SU-DHL-6 (cell line): ENCODE data around the gene PTGER3.

ENCODE experiments used
- CTCF ChIP-seq: fragments of 200-600 bp; sonication (generic); IDR thresholded peaks from one replicate; pipeline ENCODE4 v1.5.1; 2017; ENCODE audit warnings: antibody characterized with exemption, mild to moderate bottlenecking, low read length, moderate library complexity; ENCODE audit not compliant: insufficient read depth, poor library complexity, severe bottlenecking
- EZH2phosphoT487 ChIP-seq: fragments of 200-600 bp; sonication (generic), shearing (Covaris generic); conservative IDR thresholded peaks from 2 replicates; pipeline ENCODE4 v1.6.1; 2018; ENCODE audit warnings: mild to moderate bottlenecking, antibody characterized with exemption, low read length, moderate library complexity, mixed read lengths

- TF ChIP-seq CTCF (no peak), EZH2phosphoT487 (no peak)
These were observed 86.1 kb downstream of the PTGER3 start for GRCh38 chr1:70961374-70961975.
